ENCODE results near the gene DNAJA2. TPM values are rescaled to one million over a fixed set of nuclear protein-coding genes. Genes with fewer than 3 reads are reported as not detected.
"Not testable (repeated sequence)": the region's sequence is repeated elsewhere in the genome, so short reads cannot be mapped to it uniquely, and the experiment has no call there.

Gene DNAJA2
- total and polyA plus RNA-seq, 2 experiments from 2014 or later, result 73.3 to 89.4 TPM

DNA sequence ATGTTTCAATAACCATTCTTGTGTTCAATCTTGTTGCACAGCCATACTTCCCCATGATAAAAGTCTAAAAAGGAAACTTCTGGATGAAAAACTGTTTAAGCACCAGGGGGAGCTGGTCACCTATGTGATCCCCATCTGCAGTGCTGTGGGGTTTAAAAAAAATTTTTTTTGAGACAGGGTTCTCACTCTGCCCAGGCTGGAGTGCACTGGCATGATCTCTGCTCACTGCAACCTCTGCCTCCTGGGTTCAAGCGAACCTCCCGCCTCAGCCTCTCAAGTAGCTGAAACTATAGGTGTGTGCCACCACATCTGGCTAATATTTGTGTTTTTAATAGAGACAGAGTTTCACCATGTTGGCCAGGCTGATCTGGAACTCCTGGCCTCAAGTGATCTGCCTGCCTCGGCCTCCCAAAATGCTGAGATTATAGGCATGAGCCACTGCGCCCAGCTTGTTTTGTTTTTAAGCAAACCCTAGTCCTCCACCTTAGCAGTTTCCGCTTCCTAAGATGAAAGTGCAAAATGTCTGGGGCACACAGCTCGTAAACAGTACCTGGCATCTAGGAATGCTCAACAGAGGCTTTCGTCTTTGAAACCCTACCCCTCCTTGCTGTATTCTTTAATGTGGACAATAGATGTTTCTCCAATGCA is 25.4 kb downstream of the DNAJA2 start:
- H3K27ac ChIP-seq, result no peak overlapping the region
- TF ChIP-seq EZH2phosphoT487 (IDR thresholded peaks at IDR 0.05; ENCODE audit: insufficient read depth, low read depth), result no peak
- no peak for TF ChIP-seq EZH2 (IDR thresholded peaks at IDR 0.05; ENCODE audit: insufficient read depth, poor library complexity, severe bottlenecking)
- WGBS, 2 experiments (ENCODE audit: low coverage in 1 of 2, low lambda C conversion rate in 2 of 2, missing lambda C conversion rate in 2 of 2), result 82 to 83% methylated on average over 7 of the region's 7 CpGs
- no peaks in the 10 kb centered on the region for H3K36me3 ChIP-seq (ENCODE audit: low read depth)
- no peaks in the 10 kb centered on the region for H3K9me3 ChIP-seq (ENCODE audit: low read depth)
- no peak overlapping the region for H3K4me3 ChIP-seq
- no peak overlapping the region for H3K4me2 ChIP-seq (ENCODE audit: unreplicated experiment)
- no peaks in the 10 kb centered on the region for H3K79me2 ChIP-seq (ENCODE audit: insufficient read depth)
- DNase-seq, result peak; percentile 69
- in situ Hi-C loops (cut with MboI), result no loop called here
- no peaks in the 10 kb centered on the region for H3K4me1 ChIP-seq (ENCODE audit: insufficient read depth)
- no peaks in the 10 kb centered on the region for H3K9me2 ChIP-seq (ENCODE audit: insufficient read depth)
- no peaks in the 10 kb centered on the region for H3F3A ChIP-seq (ENCODE audit: insufficient read depth)
- no peak overlapping the region for H3K9ac ChIP-seq
- H3K27me3 ChIP-seq (replicated peaks; ENCODE audit: insufficient read depth), result no peaks in the 10 kb centered on the region
- no peak overlapping the region for H2AFZ ChIP-seq
- H4K20me1 ChIP-seq (ENCODE audit: insufficient read depth), result no peaks in the 10 kb centered on the region

DNA sequence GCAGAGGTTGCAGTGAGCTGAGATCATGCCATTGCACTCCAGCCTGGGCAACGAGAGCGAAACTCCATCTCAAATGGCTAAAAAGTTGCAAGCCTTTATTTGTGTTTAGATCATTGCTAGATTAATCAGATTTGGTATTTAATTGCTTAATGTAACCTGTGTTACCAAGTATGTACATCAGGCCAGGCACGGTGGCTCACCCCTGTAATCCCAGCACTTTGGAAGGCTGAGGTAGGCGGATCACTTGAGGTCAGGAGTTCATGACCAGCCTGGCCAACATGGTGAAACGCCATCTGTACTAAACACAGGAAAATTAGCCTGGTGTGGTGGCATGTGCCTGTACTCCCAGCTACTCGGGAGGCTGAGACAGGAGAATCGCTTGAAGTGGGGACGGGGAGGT is 28.8 kb downstream of the DNAJA2 start:
- H3K9me3 ChIP-seq (ENCODE audit: low read depth); H3K4me1 ChIP-seq (ENCODE audit: insufficient read depth); DNase-seq; in situ Hi-C loops (cut with MboI); H3K4me3 ChIP-seq; H3K79me2 ChIP-seq (ENCODE audit: insufficient read depth); H3K9me2 ChIP-seq (ENCODE audit: insufficient read depth); H4K20me1 ChIP-seq (ENCODE audit: insufficient read depth); H3F3A ChIP-seq (ENCODE audit: insufficient read depth); H2AFZ ChIP-seq; H3K27ac ChIP-seq; H3K27me3 ChIP-seq (replicated peaks; ENCODE audit: insufficient read depth); H3K36me3 ChIP-seq (ENCODE audit: low read depth); H3K4me2 ChIP-seq (ENCODE audit: unreplicated experiment); H3K9ac ChIP-seq: not testable (repeated sequence)
- WGBS, 2 experiments (ENCODE audit: low coverage in 1 of 2, low lambda C conversion rate in 2 of 2, missing lambda C conversion rate in 2 of 2), result 86% methylated on average over 8 of the region's 8 CpGs

DNA sequence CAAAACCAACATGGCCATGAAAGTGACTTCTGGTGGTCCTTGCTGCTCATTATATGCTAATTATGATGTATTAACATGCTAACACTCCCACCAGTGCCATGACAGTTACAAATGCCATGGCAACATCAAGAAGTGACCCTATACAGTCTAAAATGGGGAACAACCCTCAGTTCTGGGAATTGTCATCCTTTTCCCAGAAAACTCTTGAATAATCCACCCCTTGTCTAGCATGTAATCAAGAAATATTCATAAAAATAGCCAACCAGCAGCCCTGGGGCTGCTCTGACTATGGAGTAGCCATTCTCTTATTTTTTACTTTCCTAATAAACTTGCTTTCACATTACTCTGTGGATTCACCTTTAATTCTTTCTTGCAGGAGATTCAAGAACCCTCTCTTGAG is 35.9 kb downstream of the DNAJA2 start:
- in situ Hi-C loops (cut with MboI), result no loop called here
- no peaks in the 10 kb centered on the region for H3K27me3 ChIP-seq (replicated peaks; ENCODE audit: insufficient read depth)
- no peaks in the 10 kb centered on the region for H3F3A ChIP-seq (ENCODE audit: insufficient read depth)
- no peaks in the 10 kb centered on the region for H3K9me2 ChIP-seq (ENCODE audit: insufficient read depth)
- H2AFZ ChIP-seq, result no peak overlapping the region
- no peaks in the 10 kb centered on the region for H3K9me3 ChIP-seq (ENCODE audit: low read depth)
- H3K27ac ChIP-seq, result no peak overlapping the region
- no peaks in the 10 kb centered on the region for H3K36me3 ChIP-seq (ENCODE audit: low read depth)
- no peak for DNase-seq
- H3K4me1 ChIP-seq (ENCODE audit: insufficient read depth), result no peaks in the 10 kb centered on the region
- TF ChIP-seq EZH2 (IDR thresholded peaks at IDR 0.05; ENCODE audit: insufficient read depth, poor library complexity, severe bottlenecking) (no peak), EZH2phosphoT487 (IDR thresholded peaks at IDR 0.05; ENCODE audit: insufficient read depth, low read depth) (no peak)
- no peaks in the 10 kb centered on the region for H4K20me1 ChIP-seq (ENCODE audit: insufficient read depth)
- H3K4me3 ChIP-seq, result no peak overlapping the region
- no peak overlapping the region for H3K9ac ChIP-seq
- no peaks in the 10 kb centered on the region for H3K79me2 ChIP-seq (ENCODE audit: insufficient read depth)
- no peak overlapping the region for H3K4me2 ChIP-seq (ENCODE audit: unreplicated experiment)

DNA sequence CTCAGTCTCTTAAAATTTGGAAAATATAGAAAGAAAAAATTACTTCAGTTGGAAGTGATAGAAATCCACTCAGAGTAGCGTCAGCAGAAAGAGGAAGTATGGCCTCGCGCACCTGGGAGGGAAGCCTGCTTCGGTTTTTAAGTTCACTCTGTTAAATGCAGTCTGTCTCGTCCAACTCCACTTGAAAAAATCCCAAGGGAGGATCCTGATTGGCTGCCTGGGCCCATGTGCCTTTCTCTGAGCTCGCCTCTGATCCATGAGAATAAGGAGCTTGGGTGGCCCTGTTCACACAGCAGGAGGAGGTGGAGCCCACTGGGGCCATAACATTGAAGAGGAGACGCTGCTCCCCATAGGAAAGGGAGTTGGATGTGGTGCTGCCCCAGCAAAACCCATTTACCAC is 40.7 kb downstream of the DNAJA2 start:
- Histone ChIP-seq H3K9me3 (ENCODE audit: low read depth) (no peaks in the 10 kb centered on the region), H3F3A (ENCODE audit: insufficient read depth) (no peaks in the 10 kb centered on the region), H3K79me2 (ENCODE audit: insufficient read depth) (no peaks in the 10 kb centered on the region), H3K27me3 (replicated peaks; ENCODE audit: insufficient read depth) (no peaks in the 10 kb centered on the region), H2AFZ (no peak overlapping the region), H3K9ac (no peak overlapping the region), H3K9me2 (ENCODE audit: insufficient read depth) (no peaks in the 10 kb centered on the region), H3K4me1 (ENCODE audit: insufficient read depth) (no peaks in the 10 kb centered on the region), H3K4me3 (no peak overlapping the region), H3K4me2 (ENCODE audit: unreplicated experiment) (no peak overlapping the region), H4K20me1 (ENCODE audit: insufficient read depth) (no peaks in the 10 kb centered on the region), H3K27ac (no peak overlapping the region), H3K36me3 (ENCODE audit: low read depth) (peaks cover 4% of the 10 kb centered on the region; the same call in 1 of the 2 replicates)
- DNase-seq, result no peak
- WGBS, 2 experiments (ENCODE audit: low coverage in 1 of 2, low lambda C conversion rate in 2 of 2, missing lambda C conversion rate in 2 of 2), result 57 to 63% methylated on average over 7 of the region's 7 CpGs
- in situ Hi-C loops (cut with MboI), result no loop called here
- TF ChIP-seq EZH2phosphoT487 (IDR thresholded peaks at IDR 0.05; ENCODE audit: insufficient read depth, low read depth) (no peak), EZH2 (IDR thresholded peaks at IDR 0.05; ENCODE audit: insufficient read depth, poor library complexity, severe bottlenecking) (no peak)

DNA sequence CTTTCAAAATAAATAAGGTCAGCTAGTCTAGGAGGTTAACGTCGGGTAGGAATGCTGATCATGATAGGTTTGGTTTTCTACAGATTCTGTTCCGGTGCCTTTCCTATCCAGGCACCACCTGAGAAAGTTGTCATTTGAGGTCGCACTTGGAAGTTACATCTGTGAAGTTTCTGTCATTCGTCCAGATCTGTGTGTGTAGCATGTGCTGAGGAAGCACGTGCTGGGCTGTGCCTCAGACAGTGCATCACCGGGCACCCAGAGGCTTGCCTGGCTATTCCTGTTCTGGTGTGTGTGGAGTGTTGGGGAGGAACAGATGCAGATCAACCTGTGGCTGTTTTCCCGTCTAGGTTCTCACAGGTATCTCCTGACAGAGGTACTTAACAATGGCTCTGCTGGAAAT is 42.6 kb downstream of the DNAJA2 start:
- WGBS, 2 experiments (ENCODE audit: low coverage in 1 of 2, low lambda C conversion rate in 2 of 2, missing lambda C conversion rate in 2 of 2), result 77 to 78% methylated on average over 8 of the region's 8 CpGs
- Histone ChIP-seq H3K36me3 (ENCODE audit: low read depth) (peaks cover 4% of the 10 kb centered on the region; the same call in 1 of the 2 replicates), H3K27ac (no peak overlapping the region), H4K20me1 (ENCODE audit: insufficient read depth) (no peaks in the 10 kb centered on the region), H3F3A (ENCODE audit: insufficient read depth) (no peaks in the 10 kb centered on the region), H3K27me3 (replicated peaks; ENCODE audit: insufficient read depth) (no peaks in the 10 kb centered on the region), H3K9ac (no peak overlapping the region), H3K79me2 (ENCODE audit: insufficient read depth) (no peaks in the 10 kb centered on the region), H3K4me3 (no peak overlapping the region), H3K9me3 (ENCODE audit: low read depth) (no peaks in the 10 kb centered on the region), H3K4me2 (ENCODE audit: unreplicated experiment) (no peak overlapping the region), H3K4me1 (ENCODE audit: insufficient read depth) (no peaks in the 10 kb centered on the region), H3K9me2 (ENCODE audit: insufficient read depth) (no peaks in the 10 kb centered on the region), H2AFZ (no peak overlapping the region)
- TF ChIP-seq EZH2 (IDR thresholded peaks at IDR 0.05; ENCODE audit: insufficient read depth, poor library complexity, severe bottlenecking) (no peak), EZH2phosphoT487 (IDR thresholded peaks at IDR 0.05; ENCODE audit: insufficient read depth, low read depth) (no peak)
- in situ Hi-C loops (cut with MboI), result no loop called here
- no peak for DNase-seq
